ENCODE data around the gene PALLD. TPM values are rescaled to one million over a fixed set of nuclear protein-coding genes. Genes with fewer than 3 reads are reported as not detected.

Gene PALLD
- total RNA-seq, 3 donors from 2014 or later = 112 to 663 (median 150) TPM

DNA sequence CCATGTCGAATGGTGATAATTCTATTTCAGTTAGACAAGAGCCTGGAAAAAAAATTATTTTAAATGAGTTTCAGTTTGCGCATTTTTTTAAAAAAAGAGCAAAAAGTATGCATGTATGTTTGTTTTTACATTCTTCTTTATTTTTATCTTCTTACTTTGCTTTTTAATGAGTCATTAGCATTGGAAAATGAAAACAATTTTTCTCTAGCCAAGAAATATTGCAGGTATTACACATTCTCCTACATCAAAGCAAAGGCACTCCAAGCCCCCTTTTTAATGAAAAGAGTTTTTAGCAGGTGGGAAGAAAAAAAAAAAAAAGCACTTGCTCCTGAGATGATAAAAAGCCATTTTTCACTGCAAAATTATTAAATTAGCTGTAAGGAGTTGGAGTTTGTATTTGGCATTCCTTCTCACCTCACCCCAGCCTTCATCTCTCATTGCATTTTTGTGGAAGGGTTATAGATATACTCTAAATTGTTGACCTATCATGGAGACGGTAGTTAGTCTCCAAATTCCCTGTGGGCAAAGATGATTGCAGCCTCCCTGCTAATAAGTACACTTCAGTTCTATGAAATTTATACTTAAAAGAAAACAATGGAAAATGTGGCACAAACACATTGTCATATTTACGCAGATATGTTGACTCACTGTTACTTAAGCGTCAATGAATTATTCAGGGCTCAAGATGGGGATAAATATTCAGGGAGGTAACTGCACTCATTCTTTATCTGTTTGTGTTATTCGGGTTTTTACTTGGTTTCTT is 43.8 kb downstream of the PALLD start:
- ATAC-seq (no peak), DNase-seq (no peak)
- no peaks in the 10 kb centered on the region for H3K36me3 ChIP-seq (ENCODE audit: low read depth)
- intact Hi-C loops (cut with DNase I, micrococcal nuclease) = no loop called here
- TF ChIP-seq, protein P1, sequence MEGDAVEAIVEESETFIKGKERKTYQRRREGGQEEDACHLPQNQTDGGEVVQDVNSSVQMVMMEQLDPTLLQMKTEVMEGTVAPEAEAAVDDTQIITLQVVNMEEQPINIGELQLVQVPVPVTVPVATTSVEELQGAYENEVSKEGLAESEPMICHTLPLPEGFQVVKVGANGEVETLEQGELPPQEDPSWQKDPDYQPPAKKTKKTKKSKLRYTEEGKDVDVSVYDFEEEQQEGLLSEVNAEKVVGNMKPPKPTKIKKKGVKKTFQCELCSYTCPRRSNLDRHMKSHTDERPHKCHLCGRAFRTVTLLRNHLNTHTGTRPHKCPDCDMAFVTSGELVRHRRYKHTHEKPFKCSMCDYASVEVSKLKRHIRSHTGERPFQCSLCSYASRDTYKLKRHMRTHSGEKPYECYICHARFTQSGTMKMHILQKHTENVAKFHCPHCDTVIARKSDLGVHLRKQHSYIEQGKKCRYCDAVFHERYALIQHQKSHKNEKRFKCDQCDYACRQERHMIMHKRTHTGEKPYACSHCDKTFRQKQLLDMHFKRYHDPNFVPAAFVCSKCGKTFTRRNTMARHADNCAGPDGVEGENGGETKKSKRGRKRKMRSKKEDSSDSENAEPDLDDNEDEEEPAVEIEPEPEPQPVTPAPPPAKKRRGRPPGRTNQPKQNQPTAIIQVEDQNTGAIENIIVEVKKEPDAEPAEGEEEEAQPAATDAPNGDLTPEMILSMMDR (IDR thresholded peaks at IDR 0.05) = no peak
- no peaks in the 10 kb centered on the region for H3K4me1 ChIP-seq (ENCODE audit: low read depth)
- H3K4me3 ChIP-seq = no peak overlapping the region
- no peaks in the 10 kb centered on the region for H3K9me3 ChIP-seq

DNA sequence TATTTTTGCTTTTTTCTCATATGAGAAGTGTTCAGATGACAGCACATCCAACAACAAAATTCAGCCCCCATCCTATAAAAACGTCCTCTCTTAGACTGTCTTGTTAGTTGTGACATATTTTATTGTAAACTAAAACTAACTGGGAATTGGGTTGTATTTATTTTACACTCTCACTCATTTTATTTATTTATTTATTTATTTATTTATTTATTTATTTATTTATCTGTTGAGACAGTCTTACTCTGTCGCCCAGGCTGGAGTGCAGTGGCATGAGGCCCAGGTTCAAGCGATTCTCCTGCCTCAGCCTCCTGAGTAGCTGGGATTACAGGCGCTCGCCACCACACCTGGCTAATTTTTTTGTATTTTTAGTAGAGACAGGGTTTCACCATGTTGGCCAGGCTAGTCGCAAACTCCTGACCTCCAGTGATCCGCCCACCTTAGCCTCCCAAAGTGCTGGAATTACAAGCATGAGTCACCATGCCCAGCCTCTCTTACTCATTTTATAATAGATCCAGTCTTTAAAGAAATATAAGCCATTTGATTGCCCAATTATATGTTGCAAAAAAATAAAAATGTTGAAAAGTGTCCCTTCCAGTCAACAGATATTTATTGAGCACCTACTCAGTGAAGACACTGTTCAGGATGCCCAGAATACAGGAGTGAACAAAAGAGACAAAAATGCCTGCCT is 44.6 kb downstream of the PALLD start:
- Histone ChIP-seq H3K4me3 (no peak overlapping the region), H3K4me1 (ENCODE audit: low read depth) (no peaks in the 10 kb centered on the region), H3K36me3 (ENCODE audit: low read depth) (no peaks in the 10 kb centered on the region), H3K9me3 (no peaks in the 10 kb centered on the region)
- no peak for DNase-seq
- TF ChIP-seq, protein P1 (IDR thresholded peaks at IDR 0.05) = no peak
- intact Hi-C loops (cut with DNase I, micrococcal nuclease) = no loop called here
- no peak for ATAC-seq

- H3K9me3 ChIP-seq = no peaks in the 10 kb centered on the region
- H3K36me3 ChIP-seq (ENCODE audit: low read depth) = no peaks in the 10 kb centered on the region
- DNase-seq (no peak), ATAC-seq (no peak)
- no peak overlapping the region for H3K4me3 ChIP-seq
- TF ChIP-seq, protein P1 (IDR thresholded peaks at IDR 0.05) = no peak
- H3K4me1 ChIP-seq (ENCODE audit: low read depth) = no peaks in the 10 kb centered on the region
- intact Hi-C loops (cut with DNase I, micrococcal nuclease) = no loop called here
Observed at GRCh38 chr4:168549143-168549542, 52.3 kb downstream of the PALLD start.

DNA sequence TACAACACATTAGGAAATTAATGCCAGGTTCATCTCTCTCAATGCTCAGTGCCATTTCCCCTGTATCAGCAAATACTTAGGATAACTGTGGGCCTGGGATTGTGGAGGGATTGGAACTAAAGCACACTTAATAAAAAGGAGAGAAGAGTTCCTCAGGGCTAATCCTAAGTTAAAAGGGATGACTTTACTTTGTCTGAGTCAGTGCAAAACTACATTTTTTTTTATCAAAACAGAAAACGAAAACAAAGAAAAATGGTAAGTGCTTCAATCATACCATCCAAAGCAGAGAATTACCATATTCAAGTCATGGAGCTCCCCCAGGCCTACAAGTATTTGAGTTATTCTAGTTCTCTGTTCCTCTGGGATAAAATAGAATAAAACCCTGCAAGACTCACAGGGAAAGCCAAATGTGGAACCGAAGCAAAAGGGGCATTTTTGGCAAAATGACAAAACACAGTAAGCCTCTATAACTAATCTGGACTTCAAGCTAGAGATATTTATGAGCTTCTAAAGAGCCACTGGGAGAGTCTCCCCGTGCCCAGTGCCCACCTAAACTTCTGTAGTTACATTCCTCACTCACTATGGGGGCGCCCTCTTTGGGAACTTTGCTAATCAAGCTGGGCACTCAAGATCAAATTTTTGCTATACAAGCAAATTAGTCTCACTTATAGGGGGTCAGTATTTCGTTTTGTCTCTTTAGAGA is 53.4 kb downstream of the PALLD start:
- H3K4me3 ChIP-seq = no peak overlapping the region
- no peaks in the 10 kb centered on the region for H3K9me3 ChIP-seq
- intact Hi-C loops (cut with DNase I, micrococcal nuclease) = no loop called here
- no peaks in the 10 kb centered on the region for H3K4me1 ChIP-seq (ENCODE audit: low read depth)
- H3K36me3 ChIP-seq (ENCODE audit: low read depth) = no peaks in the 10 kb centered on the region
- TF ChIP-seq, protein P1 (IDR thresholded peaks at IDR 0.05) = no peak
- DNase-seq (no peak), ATAC-seq (no peak)

DNA sequence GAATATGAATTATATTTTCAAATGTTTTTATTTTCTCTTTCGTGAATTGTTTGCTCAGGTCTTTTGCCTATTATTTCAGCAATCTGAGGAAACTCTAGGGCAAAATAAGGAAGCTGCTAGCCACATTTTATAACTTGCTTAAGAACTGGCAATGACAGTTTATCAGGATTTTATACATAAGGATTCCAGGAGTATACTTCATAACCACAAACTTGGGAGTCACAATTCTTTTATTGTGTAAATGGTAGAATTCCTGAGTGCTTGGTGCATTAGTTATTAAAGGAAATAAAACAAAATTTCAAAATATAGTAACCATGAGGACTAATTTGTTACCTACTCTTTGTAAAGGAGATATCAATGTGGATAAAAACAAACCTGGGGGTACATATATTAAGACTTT is 54.4 kb downstream of the PALLD start:
- intact Hi-C loops (cut with DNase I, micrococcal nuclease) = no loop called here
- Histone ChIP-seq H3K9me3 (no peaks in the 10 kb centered on the region), H3K36me3 (ENCODE audit: low read depth) (no peaks in the 10 kb centered on the region), H3K4me3 (no peak overlapping the region), H3K4me1 (ENCODE audit: low read depth) (no peaks in the 10 kb centered on the region)
- DNase-seq = no peak
- TF ChIP-seq, protein P1 (IDR thresholded peaks at IDR 0.05) = no peak
- no peak for ATAC-seq

Data from mucosa of descending colon (tissue), 3 donors.